ENCODE data around the gene LRP2. TPM values are rescaled to one million over a fixed set of nuclear protein-coding genes. Genes with fewer than 3 reads are reported as not detected.

LRP2 gene
- total RNA-seq, 6 donors from 2014 or later = 20.0 to 56.5 (median 27.5) TPM

DNA sequence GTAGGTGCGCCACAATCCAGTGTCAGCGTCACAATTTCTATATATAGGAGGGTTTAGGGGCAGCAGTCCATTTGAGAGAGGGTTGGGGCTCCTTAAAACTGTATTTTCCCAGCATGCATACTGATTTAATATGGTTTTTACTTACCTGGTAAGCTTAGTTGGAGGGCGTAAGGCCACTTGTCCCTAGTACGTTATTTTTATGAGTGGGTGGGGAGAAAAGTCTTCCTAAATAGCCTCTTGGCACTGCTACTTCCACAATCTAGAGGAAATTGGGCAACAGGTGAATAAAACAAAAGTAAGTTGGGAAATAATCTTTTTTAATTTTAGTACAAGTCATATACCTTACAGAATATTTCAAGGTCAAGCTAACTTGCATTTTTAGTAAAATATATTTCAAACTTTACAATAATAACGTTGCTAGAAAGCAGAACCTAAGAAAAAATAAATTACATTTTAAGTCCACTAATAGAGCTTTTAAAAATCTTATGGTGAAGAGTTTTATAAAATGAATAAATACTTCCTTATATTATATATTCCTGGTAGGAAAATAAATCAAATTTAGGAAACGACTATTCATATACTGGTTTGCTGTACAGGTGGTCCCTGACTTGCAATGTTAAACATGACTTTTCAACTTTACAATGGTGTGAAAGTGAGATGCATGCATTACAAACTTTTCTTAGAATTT is 272.1 kb downstream of the LRP2 start:
- H3K27me3 ChIP-seq = no peaks in the 10 kb centered on the region
- H3K4me3 ChIP-seq = no peak overlapping the region
- H3K27ac ChIP-seq = peak overlapping the region in 1 of 4 donors; percentile 46
- DNase-seq = no peak
- H3K36me3 ChIP-seq = no peaks in the 10 kb centered on the region
- peaks cover 0 to 35% (median 5%) of the 10 kb centered on the region in 4 donors for H3K4me1 ChIP-seq
- ATAC-seq (ENCODE audit: low FRiP score in 2 of 2) = no peak
- 70 to 75% methylated on average over 6 of the region's 6 CpGs for WGBS, 2 donors
- TF ChIP-seq POLR2AphosphoS5 (IDR thresholded peaks at IDR 0.05) (no peak), EP300 (IDR thresholded peaks at IDR 0.05) (no peak), POLR2A (IDR thresholded peaks at IDR 0.05) (no peak)
- TF ChIP-seq, protein P1, sequence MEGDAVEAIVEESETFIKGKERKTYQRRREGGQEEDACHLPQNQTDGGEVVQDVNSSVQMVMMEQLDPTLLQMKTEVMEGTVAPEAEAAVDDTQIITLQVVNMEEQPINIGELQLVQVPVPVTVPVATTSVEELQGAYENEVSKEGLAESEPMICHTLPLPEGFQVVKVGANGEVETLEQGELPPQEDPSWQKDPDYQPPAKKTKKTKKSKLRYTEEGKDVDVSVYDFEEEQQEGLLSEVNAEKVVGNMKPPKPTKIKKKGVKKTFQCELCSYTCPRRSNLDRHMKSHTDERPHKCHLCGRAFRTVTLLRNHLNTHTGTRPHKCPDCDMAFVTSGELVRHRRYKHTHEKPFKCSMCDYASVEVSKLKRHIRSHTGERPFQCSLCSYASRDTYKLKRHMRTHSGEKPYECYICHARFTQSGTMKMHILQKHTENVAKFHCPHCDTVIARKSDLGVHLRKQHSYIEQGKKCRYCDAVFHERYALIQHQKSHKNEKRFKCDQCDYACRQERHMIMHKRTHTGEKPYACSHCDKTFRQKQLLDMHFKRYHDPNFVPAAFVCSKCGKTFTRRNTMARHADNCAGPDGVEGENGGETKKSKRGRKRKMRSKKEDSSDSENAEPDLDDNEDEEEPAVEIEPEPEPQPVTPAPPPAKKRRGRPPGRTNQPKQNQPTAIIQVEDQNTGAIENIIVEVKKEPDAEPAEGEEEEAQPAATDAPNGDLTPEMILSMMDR (IDR thresholded peaks at IDR 0.05) = no peak
- H3K9me3 ChIP-seq = no peaks in the 10 kb centered on the region

DNA sequence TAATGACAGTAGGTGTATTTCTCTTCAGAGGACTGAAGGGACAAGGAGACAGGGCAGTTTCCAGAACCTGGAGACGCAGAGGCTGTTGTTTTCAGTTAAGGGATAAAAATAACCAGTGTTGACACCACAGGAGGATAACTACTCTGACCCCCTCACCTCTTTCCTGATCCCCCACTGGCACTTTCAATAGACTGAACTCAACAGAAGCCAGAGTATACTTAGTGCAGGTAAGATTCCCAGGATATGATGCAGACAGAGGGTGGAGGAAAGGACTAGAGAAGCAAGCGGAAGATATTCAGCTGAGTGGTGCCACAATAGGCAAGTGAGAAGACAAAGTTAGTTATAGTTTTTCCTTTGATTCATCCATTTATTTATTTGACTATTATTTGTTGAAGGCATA is 273.2 kb downstream of the LRP2 start:
- no peak for ATAC-seq (ENCODE audit: low FRiP score in 2 of 2)
- no peak for DNase-seq
- Histone ChIP-seq H3K9me3 (no peaks in the 10 kb centered on the region), H3K4me3 (no peak overlapping the region), H3K27me3 (no peaks in the 10 kb centered on the region), H3K27ac (no peak overlapping the region), H3K4me1 (peaks cover 0 to 35% (median 5%) of the 10 kb centered on the region in 4 donors), H3K36me3 (no peaks in the 10 kb centered on the region)
- TF ChIP-seq EP300 (IDR thresholded peaks at IDR 0.05) = no peak
- TF ChIP-seq, protein P1 (IDR thresholded peaks at IDR 0.05) = no peak
- WGBS, 2 donors = 76 to 89% methylated on average over 2 of the region's 2 CpGs

DNA sequence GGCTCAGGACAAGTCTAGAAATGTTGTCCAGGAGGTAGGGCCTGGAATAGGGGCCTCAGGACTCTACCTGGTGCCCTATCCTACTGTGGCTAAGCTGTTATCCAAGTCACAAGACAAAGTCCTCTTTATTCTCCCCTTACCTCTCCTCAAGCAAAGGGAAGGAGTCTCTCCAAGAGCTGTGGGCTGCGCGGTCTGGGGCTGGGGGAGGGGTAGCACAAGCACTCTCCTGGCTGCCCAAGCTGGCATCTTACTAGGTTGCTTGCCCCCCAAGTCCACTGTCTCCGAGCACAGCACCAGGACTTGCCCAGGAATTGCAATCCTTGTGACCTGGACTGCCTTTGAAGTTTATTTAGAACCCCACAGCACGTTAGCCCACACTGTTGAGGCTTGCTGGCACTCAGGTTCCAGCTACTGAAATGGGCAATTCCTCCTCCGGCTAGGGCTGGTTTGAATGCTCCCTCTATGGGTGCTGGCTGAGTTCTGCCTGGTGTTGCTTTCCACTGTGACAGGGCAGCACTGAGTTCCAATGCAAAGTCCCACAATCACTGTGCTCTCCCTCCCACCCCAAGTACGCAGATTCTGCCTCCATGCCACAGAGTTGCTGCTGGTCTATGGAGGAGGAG is 274.5 kb downstream of the LRP2 start:
- 75 to 100% methylated on average over 1 to 6 of the region's 6 CpGs for whole genome bisulfite sequencing, 2 donors

DNA sequence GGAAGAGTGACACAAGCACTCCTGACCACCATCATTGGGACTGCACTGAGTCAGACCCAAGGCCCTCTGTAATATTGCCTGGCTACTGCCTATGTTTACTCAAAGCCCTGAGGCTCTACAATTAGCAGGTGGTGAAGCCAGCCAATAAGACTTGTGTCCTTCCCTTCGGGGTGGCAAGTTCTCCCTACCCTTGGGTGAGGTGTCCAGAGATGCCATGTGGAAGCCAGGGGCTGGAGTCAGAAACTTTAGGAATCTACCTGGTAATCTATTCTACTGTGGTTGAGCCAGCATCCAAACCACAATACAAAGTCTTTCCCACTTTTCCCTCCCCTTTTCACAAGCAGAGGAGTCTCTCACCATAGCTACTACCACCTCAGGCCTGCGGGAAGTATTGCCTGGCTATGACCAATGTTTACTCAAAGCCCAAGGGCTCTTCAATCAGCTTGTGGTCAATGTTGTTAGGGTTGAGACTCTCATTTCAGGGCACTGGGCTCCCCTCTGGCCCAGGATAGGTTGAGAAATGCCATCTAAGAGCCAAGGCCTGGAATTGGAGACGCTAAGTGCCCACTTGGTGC is 275.4 kb downstream of the LRP2 start:
- H3K36me3 ChIP-seq = no peaks in the 10 kb centered on the region
- H3K4me3 ChIP-seq = no peak overlapping the region
- peak overlapping the region in 3 of 4 donors; percentile 41 to 81 (median 57) for H3K27ac ChIP-seq
- no peaks in the 10 kb centered on the region for H3K9me3 ChIP-seq
- 70 to 71% methylated on average over 2 to 3 of the region's 3 CpGs for WGBS, 2 donors
- peaks cover 0 to 28% (median 4%) of the 10 kb centered on the region in 4 donors for H3K4me1 ChIP-seq
- no peaks in the 10 kb centered on the region for H3K27me3 ChIP-seq
- DNase-seq = peak in 1 of 2 donors; percentile 84
- ATAC-seq (ENCODE audit: low FRiP score in 2 of 2) = peak; percentile 57 to 89
- TF ChIP-seq POLR2AphosphoS5 (IDR thresholded peaks at IDR 0.05) (peak; percentile 25 to 59), EP300 (IDR thresholded peaks at IDR 0.05) (peak in 1 of 4 donors; percentile 82), POLR2A (IDR thresholded peaks at IDR 0.05) (no peak)

More for the DNA sequence above, 274.5 kb downstream of the LRP2 start:
- peak overlapping the region in 3 of 4 donors; percentile 41 to 81 (median 57) for H3K27ac ChIP-seq
- no peaks in the 10 kb centered on the region for H3K9me3 ChIP-seq
- H3K36me3 ChIP-seq = no peaks in the 10 kb centered on the region
- peaks cover 0 to 35% (median 5%) of the 10 kb centered on the region in 4 donors for H3K4me1 ChIP-seq
- DNase-seq (peak in 1 of 2 donors; percentile 15), ATAC-seq (ENCODE audit: low FRiP score in 2 of 2) (no peak)
- no peak overlapping the region for H3K4me3 ChIP-seq
- no peak for TF ChIP-seq EP300 (IDR thresholded peaks at IDR 0.05)
- TF ChIP-seq POLR2AphosphoS5 (IDR thresholded peaks at IDR 0.05) = no peak
- no peak for TF ChIP-seq POLR2A (IDR thresholded peaks at IDR 0.05)
- TF ChIP-seq, protein P1 (IDR thresholded peaks at IDR 0.05) = no peak
- no peaks in the 10 kb centered on the region for H3K27me3 ChIP-seq

DNA sequence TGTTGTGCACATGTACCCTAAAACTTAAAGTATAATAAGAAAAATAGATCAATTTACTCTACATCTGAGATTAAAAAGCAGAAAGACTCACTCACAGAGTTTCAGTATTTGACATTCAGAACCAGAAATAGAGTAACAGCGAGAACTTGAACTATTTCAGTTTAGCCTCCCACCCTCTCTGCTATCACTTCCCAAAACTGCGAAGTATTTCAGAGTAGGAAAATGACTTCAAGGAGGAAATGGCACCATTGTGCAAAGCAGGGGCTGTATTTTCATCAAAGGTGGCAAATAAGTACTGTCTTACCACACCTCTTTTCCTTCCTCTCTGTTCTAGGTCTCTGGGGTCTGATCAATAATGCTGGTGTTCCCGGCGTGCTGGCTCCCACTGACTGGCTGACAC is 279.3 kb downstream of the LRP2 start:
- 62 to 63% methylated on average over 4 of the region's 4 CpGs for WGBS, 2 donors
- Histone ChIP-seq H3K4me3 (no peak overlapping the region), H3K27ac (peak overlapping the region in 1 of 4 donors; percentile 23), H3K9me3 (no peaks in the 10 kb centered on the region), H3K4me1 (peaks cover 0 to 10% (median 2%) of the 10 kb centered on the region in 4 donors), H3K36me3 (no peaks in the 10 kb centered on the region), H3K27me3 (no peaks in the 10 kb centered on the region)
- TF ChIP-seq, protein P1 (IDR thresholded peaks at IDR 0.05) = no peak
- no peak for TF ChIP-seq POLR2AphosphoS5 (IDR thresholded peaks at IDR 0.05)
- ATAC-seq (ENCODE audit: low FRiP score in 2 of 2) = peak in 1 of 2 donors; percentile 27
- DNase-seq = no peak

Measured in upper lobe of left lung (tissue), 6 donors.